ENCODE results near the gene DGKG.

The DGKG gene

GRCh38 chr3:186236357-186237020, 125.5 kb downstream of the DGKG start:
- DNase-seq: no peak

- DNase-seq: no peak
These were observed 126.5 kb downstream of the DGKG start for GRCh38 chr3:186235554-186235953.

GRCh38 chr3:186234152-186234551, 127.9 kb downstream of the DGKG start:
- DNase-seq: no peak

- DNase-seq: no peak
These were observed 135.6 kb downstream of the DGKG start for GRCh38 chr3:186226482-186226881.

- DNase-seq: no peak
These were observed 136.4 kb downstream of the DGKG start for GRCh38 chr3:186225603-186226002.

- DNase-seq: no peak
These were observed 137.9 kb downstream of the DGKG start for GRCh38 chr3:186224041-186224610.

GRCh38 chr3:186223476-186223875, 138.6 kb downstream of the DGKG start:
- DNase-seq: no peak

GRCh38 chr3:186221760-186222378, 140.2 kb downstream of the DGKG start:
- no peak for DNase-seq

GRCh38 chr3:186220911-186221645, 141.0 kb downstream of the DGKG start:
- DNase-seq: no peak

GRCh38 chr3:186220365-186220764, 141.7 kb downstream of the DGKG start:
- no peak for DNase-seq

- DNase-seq: no peak
These were observed 142.8 kb downstream of the DGKG start for GRCh38 chr3:186219211-186219638.

GRCh38 chr3:186218421-186218820, 143.6 kb downstream of the DGKG start:
- no peak for DNase-seq

- DNase-seq: no peak
These were observed 144.2 kb downstream of the DGKG start for GRCh38 chr3:186217820-186218164.

- DNase-seq: no peak
These were observed 144.9 kb downstream of the DGKG start for GRCh38 chr3:186216900-186217819.

GRCh38 chr3:186214670-186215069, 147.4 kb downstream of the DGKG start:
- DNase-seq: no peak

- DNase-seq: no peak
These were observed 148.1 kb downstream of the DGKG start for GRCh38 chr3:186213946-186214345.

- DNase-seq: no peak
These were observed 149.4 kb downstream of the DGKG start for GRCh38 chr3:186212611-186213010.

- DNase-seq: no peak
These were observed 151.1 kb downstream of the DGKG start for GRCh38 chr3:186210852-186211500.

GRCh38 chr3:186209810-186210752, 152.0 kb downstream of the DGKG start:
- DNase-seq: peak; percentile 78

GRCh38 chr3:186208296-186208989, 153.6 kb downstream of the DGKG start:
- DNase-seq: no peak

Data from NCI-H2029 treated with DMSO at 0.1 percent for 48 hours (cell line).